Measurements from ENCODE around the gene TMEM60.

GRCh38 chr7:77783545-77783944, 14.7 kb downstream of the TMEM60 start:
- no peak for TF ChIP-seq POLR2A (IDR thresholded peaks at IDR 0.05)
- TF ChIP-seq CTCF (IDR thresholded peaks at IDR 0.05), result no peak
